ENCODE results near the gene MPP1.

MPP1 gene

DNA sequence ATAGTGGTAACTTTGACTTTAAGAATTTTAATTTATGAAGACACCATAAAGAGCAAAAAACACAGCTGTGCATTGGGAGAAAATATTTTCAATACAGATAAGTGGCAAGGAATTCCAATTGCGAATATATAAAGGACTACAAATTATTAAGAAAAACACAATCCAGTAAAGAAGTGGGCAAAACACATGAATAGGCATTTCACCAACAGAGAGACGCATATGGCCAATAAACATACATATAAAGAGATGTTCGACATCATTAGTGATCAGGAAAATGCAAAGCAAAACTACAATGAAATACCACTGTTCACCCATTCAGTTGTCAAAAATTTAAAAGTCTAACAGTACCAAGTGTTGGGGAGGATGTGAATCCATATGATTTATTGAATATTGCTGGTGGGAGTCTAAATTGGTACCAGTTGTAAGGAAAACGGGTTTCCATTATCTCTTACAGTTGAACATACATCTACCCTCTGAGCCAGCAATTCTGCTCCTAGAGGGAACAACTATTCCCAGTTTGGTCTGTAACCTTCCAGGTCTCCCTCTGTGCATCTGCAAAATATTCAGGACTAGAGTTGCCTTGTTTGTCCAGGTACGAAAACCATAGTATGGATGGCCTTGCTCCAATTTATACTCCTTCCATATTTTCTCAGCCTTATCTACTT lies 1.7 kb upstream of the MPP1 start:
- TF ChIP-seq ZFX (IDR thresholded peaks at IDR 0.05), result no peak
- TF ChIP-seq, protein P1, sequence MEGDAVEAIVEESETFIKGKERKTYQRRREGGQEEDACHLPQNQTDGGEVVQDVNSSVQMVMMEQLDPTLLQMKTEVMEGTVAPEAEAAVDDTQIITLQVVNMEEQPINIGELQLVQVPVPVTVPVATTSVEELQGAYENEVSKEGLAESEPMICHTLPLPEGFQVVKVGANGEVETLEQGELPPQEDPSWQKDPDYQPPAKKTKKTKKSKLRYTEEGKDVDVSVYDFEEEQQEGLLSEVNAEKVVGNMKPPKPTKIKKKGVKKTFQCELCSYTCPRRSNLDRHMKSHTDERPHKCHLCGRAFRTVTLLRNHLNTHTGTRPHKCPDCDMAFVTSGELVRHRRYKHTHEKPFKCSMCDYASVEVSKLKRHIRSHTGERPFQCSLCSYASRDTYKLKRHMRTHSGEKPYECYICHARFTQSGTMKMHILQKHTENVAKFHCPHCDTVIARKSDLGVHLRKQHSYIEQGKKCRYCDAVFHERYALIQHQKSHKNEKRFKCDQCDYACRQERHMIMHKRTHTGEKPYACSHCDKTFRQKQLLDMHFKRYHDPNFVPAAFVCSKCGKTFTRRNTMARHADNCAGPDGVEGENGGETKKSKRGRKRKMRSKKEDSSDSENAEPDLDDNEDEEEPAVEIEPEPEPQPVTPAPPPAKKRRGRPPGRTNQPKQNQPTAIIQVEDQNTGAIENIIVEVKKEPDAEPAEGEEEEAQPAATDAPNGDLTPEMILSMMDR (conservative IDR thresholded peaks at IDR 0.05), result no peak
- H3K27ac ChIP-seq, result no peak overlapping the region

GRCh38 chrX:154805696-154806091 lies 409 bp upstream of the MPP1 start:
- H3K27ac ChIP-seq, result no peak overlapping the region
- TF ChIP-seq ZFX (IDR thresholded peaks at IDR 0.05), result no peak
- TF ChIP-seq, protein P1 (conservative IDR thresholded peaks at IDR 0.05), result no peak

DNA sequence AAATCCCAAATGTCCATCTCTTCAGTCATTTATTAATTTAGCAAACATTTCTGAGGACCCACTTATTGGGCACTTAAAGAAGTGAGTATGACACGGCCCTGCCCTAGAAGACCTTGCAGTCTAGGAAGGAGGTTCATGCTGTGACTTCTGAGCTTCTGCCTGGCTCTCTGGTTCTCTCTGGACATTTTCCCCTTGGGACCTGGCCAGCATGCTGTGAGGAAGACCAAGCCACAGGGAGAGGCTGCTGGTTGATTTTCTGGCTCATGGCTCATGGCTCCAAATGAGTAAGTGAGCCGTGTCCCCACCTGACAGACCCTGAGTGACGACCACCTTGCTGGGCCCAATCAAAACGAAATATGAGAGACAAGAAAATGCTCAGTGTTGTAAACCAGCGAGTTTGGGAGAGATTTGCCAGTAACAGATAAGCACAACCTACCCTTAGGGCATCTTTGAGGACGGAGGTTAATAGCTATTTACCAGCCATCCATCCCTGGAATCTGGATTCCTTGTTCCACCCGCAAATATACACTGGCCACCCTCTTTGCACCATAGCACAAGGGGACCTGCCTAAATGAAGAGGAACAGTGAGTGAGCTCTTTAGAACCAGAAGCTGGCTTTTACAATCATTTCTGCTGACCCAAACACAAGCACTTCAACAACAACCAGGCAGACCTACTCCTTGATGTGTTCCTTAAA lies 876 bp downstream of the MPP1 start:
- TF ChIP-seq, protein P1 (conservative IDR thresholded peaks at IDR 0.05), result no peak
- TF ChIP-seq ZFX (IDR thresholded peaks at IDR 0.05), result no peak
- no peak overlapping the region for H3K27ac ChIP-seq

- TF ChIP-seq, protein P1 (conservative IDR thresholded peaks at IDR 0.05), result no peak
- TF ChIP-seq ZFX (IDR thresholded peaks at IDR 0.05), result no peak
- H3K27ac ChIP-seq, result no peak overlapping the region
Measured at GRCh38 chrX:154802947-154803346, 2.3 kb downstream of the MPP1 start.

GRCh38 chrX:154800478-154801210 lies 4.6 kb downstream of the MPP1 start:
- H3K27ac ChIP-seq, result peak overlapping the region; percentile 50; the same call in 1 of the 2 replicates
- TF ChIP-seq, protein P1 (conservative IDR thresholded peaks at IDR 0.05), result no peak
- no peak for TF ChIP-seq ZFX (IDR thresholded peaks at IDR 0.05)

GRCh38 chrX:154799556-154800348 lies 5.5 kb downstream of the MPP1 start:
- TF ChIP-seq, protein P1 (conservative IDR thresholded peaks at IDR 0.05), result no peak
- TF ChIP-seq ZFX (IDR thresholded peaks at IDR 0.05), result no peak
- H3K27ac ChIP-seq, result peak overlapping the region; percentile 50

All from C4-2B (cell line).